ENCODE measurements around the gene CNTN4.
"Not testable (repeated sequence)": the region's sequence is repeated elsewhere in the genome, so short reads cannot be mapped to it uniquely, and the experiment has no call there.

Gene CNTN4

GRCh38 chr3:2910997-2911396 is 812.3 kb downstream of the CNTN4 start:
- Histone ChIP-seq H2AFZ (ENCODE audit: low read depth, low read length) (no peak overlapping the region), H3K79me2 (ENCODE audit: low read length) (no peaks in the 10 kb centered on the region), H3K9me3 (ENCODE audit: insufficient read depth, low read length) (no peaks in the 10 kb centered on the region), H3K4me1 (ENCODE audit: low read length) (peaks cover 7% of the 10 kb centered on the region), H3K4me2 (ENCODE audit: low read length) (no peak overlapping the region), H3K9ac (ENCODE audit: low read length) (no peak overlapping the region), H4K20me1 (ENCODE audit: insufficient read depth, low read length) (no peaks in the 10 kb centered on the region), H3K4me3 (ENCODE audit: low read length) (no peak overlapping the region), H3K27ac (ENCODE audit: low read length) (no peak overlapping the region), H3K36me3 (replicated peaks; ENCODE audit: low read depth, low read length) (no peaks in the 10 kb centered on the region), H3K27me3 (ENCODE audit: low read depth, low read length) (no peaks in the 10 kb centered on the region)
- TF ChIP-seq EZH2phosphoT487 (IDR thresholded peaks at IDR 0.05; ENCODE audit: low read depth) (no peak), CTCF (IDR thresholded peaks at IDR 0.05; ENCODE audit: low read depth, low read length) (no peak)

GRCh38 chr3:2915826-2916225 is 817.2 kb downstream of the CNTN4 start:
- Histone ChIP-seq H2AFZ (ENCODE audit: low read depth, low read length) (no peak overlapping the region), H3K27ac (ENCODE audit: low read length) (no peak overlapping the region), H3K79me2 (ENCODE audit: low read length) (no peaks in the 10 kb centered on the region), H3K27me3 (ENCODE audit: low read depth, low read length) (no peaks in the 10 kb centered on the region), H3K4me1 (ENCODE audit: low read length) (peaks cover 15% of the 10 kb centered on the region), H3K36me3 (replicated peaks; ENCODE audit: low read depth, low read length) (no peaks in the 10 kb centered on the region), H3K4me2 (ENCODE audit: low read length) (no peak overlapping the region), H3K4me3 (ENCODE audit: low read length) (no peak overlapping the region), H3K9me3 (ENCODE audit: insufficient read depth, low read length) (no peaks in the 10 kb centered on the region), H4K20me1 (ENCODE audit: insufficient read depth, low read length) (no peaks in the 10 kb centered on the region), H3K9ac (ENCODE audit: low read length) (no peak overlapping the region)
- TF ChIP-seq EZH2phosphoT487 (IDR thresholded peaks at IDR 0.05; ENCODE audit: low read depth): no peak
- TF ChIP-seq CTCF (IDR thresholded peaks at IDR 0.05; ENCODE audit: low read depth, low read length): no peak

GRCh38 chr3:2916640-2917039 is 818.0 kb downstream of the CNTN4 start:
- H2AFZ ChIP-seq (ENCODE audit: low read depth, low read length); H3K27ac ChIP-seq (ENCODE audit: low read length); H3K79me2 ChIP-seq (ENCODE audit: low read length); H3K9ac ChIP-seq (ENCODE audit: low read length); H4K20me1 ChIP-seq (ENCODE audit: insufficient read depth, low read length); H3K9me3 ChIP-seq (ENCODE audit: insufficient read depth, low read length); H3K4me3 ChIP-seq (ENCODE audit: low read length); H3K36me3 ChIP-seq (replicated peaks; ENCODE audit: low read depth, low read length); H3K27me3 ChIP-seq (ENCODE audit: low read depth, low read length); H3K4me2 ChIP-seq (ENCODE audit: low read length): not testable (repeated sequence)
- H3K4me1 ChIP-seq (ENCODE audit: low read length): peaks cover 19% of the 10 kb centered on the region

- Histone ChIP-seq H3K36me3 (replicated peaks; ENCODE audit: low read depth, low read length) (no peaks in the 10 kb centered on the region), H3K27me3 (ENCODE audit: low read depth, low read length) (no peaks in the 10 kb centered on the region), H3K79me2 (ENCODE audit: low read length) (no peaks in the 10 kb centered on the region), H3K9me3 (ENCODE audit: insufficient read depth, low read length) (no peaks in the 10 kb centered on the region), H2AFZ (ENCODE audit: low read depth, low read length) (no peak overlapping the region), H3K4me3 (ENCODE audit: low read length) (no peak overlapping the region), H3K4me2 (ENCODE audit: low read length) (no peak overlapping the region), H4K20me1 (ENCODE audit: insufficient read depth, low read length) (no peaks in the 10 kb centered on the region), H3K4me1 (ENCODE audit: low read length) (peaks cover 47% of the 10 kb centered on the region), H3K9ac (ENCODE audit: low read length) (no peak overlapping the region), H3K27ac (ENCODE audit: low read length) (peak overlapping the region; percentile 8; the same call in 1 of the 2 replicates)
- TF ChIP-seq CTCF (IDR thresholded peaks at IDR 0.05; ENCODE audit: low read depth, low read length) (no peak), EZH2phosphoT487 (IDR thresholded peaks at IDR 0.05; ENCODE audit: low read depth) (no peak)
These were observed 821.4 kb downstream of the CNTN4 start for GRCh38 chr3:2920103-2920502.

- H2AFZ ChIP-seq (ENCODE audit: low read depth, low read length): no peak overlapping the region
- H4K20me1 ChIP-seq (ENCODE audit: insufficient read depth, low read length): no peaks in the 10 kb centered on the region
- no peaks in the 10 kb centered on the region for H3K27me3 ChIP-seq (ENCODE audit: low read depth, low read length)
- no peaks in the 10 kb centered on the region for H3K9me3 ChIP-seq (ENCODE audit: insufficient read depth, low read length)
- no peak overlapping the region for H3K4me3 ChIP-seq (ENCODE audit: low read length)
- TF ChIP-seq CTCF (IDR thresholded peaks at IDR 0.05; ENCODE audit: low read depth, low read length): no peak
- TF ChIP-seq EZH2phosphoT487 (IDR thresholded peaks at IDR 0.05; ENCODE audit: low read depth): no peak
- 0 out of 2 replicates have a peak overlapping the region, but pooled peaks have one; percentile 1 for H3K4me2 ChIP-seq (ENCODE audit: low read length)
- 0 out of 2 replicates have a peak overlapping the region, but pooled peaks have one; percentile 6 for H3K9ac ChIP-seq (ENCODE audit: low read length)
- peak overlapping the region; percentile 90 for H3K27ac ChIP-seq (ENCODE audit: low read length)
- H3K79me2 ChIP-seq (ENCODE audit: low read length): no peaks in the 10 kb centered on the region
- H3K36me3 ChIP-seq (replicated peaks; ENCODE audit: low read depth, low read length): no peaks in the 10 kb centered on the region
- peaks cover 58% of the 10 kb centered on the region for H3K4me1 ChIP-seq (ENCODE audit: low read length)
These were observed 822.8 kb downstream of the CNTN4 start for GRCh38 chr3:2921452-2921851.

Data from OCI-LY3 (cell line).